Common myeloid progenitor, CD34-positive (primary cell): ENCODE measurements around the gene PARP11.
A peak's percentile ranks its signal among the peaks of the same experiment; 100 is the strongest.

Source experiments
- CTCF ChIA-PET: fragments of 350-600 bp; sonication (Branson Sonifier 250); formaldehyde crosslinking; loops from one replicate; lab custom pipeline; 2021; ENCODE audit warnings: antibody characterized with exemption; lab: Charles Lee
- POLR2A ChIA-PET: fragments of 350-600 bp; sonication (Branson Sonifier 250); formaldehyde crosslinking; loops from one replicate; lab custom pipeline; 2021; ENCODE audit warnings: antibody characterized with exemption; lab: Charles Lee
- DNase-seq, 3 donors: peaks; one replicate each; pipeline versions ENCODE4 v3.0.0 to v3.0.0-alpha.2; 2013
- H3K27ac ChIP-seq, 2 experiments: 1 replicate in 1 of 2; 2 replicates in 1 of 2; pipeline ENCODE4 v1.7.0; 2013; ENCODE audit warnings: inconsistent platforms in 2 of 2, low read length in 2 of 2, mild to moderate bottlenecking in 2 of 2, low read depth in 1 of 2, moderate library complexity in 1 of 2; ENCODE audit not compliant: severe bottlenecking in 2 of 2, insufficient read depth in 1 of 2, poor library complexity in 1 of 2
- H3K27me3 ChIP-seq, 5 experiments: replicated peaks in 2 of 5; 1 replicate in 3 of 5; 2 replicates in 2 of 5; pipeline versions ENCODE4 v1.6.1 to v1.7.0; 2013; ENCODE audit warnings: low read length in 4 of 5, mild to moderate bottlenecking in 2 of 5, moderate library complexity in 2 of 5, inconsistent platforms in 1 of 5; ENCODE audit not compliant: insufficient read depth in 5 of 5, control insufficient read depth in 4 of 5
- H3K36me3 ChIP-seq, 4 experiments: 1 replicate in 2 of 4; 2 replicates in 2 of 4; pipeline versions ENCODE4 v1.6.1 to v1.7.0; 2013; ENCODE audit warnings: low read length in 3 of 4, control low read depth in 1 of 4, mild to moderate bottlenecking in 1 of 4; ENCODE audit not compliant: control insufficient read depth in 4 of 4, insufficient read depth in 4 of 4
- H3K4me1 ChIP-seq, 4 experiments: 1 replicate in 3 of 4; 2 replicates in 1 of 4; pipeline versions ENCODE4 v1.6.1 to v1.7.1; 2013; ENCODE audit warnings: low read length in 3 of 4, mild to moderate bottlenecking in 3 of 4, control low read depth in 1 of 4, inconsistent platforms in 1 of 4, moderate library complexity in 1 of 4; ENCODE audit not compliant: control insufficient read depth in 4 of 4, insufficient read depth in 4 of 4; ENCODE audit errors: control extremely low read depth in 1 of 4
- H3K4me3 ChIP-seq, 7 experiments: 1 replicate in 4 of 7; 2 replicates in 3 of 7; pipeline versions ENCODE4 v1.5.1 to v1.7.0; 2013; ENCODE audit warnings: mild to moderate bottlenecking in 7 of 7, low read length in 6 of 7, moderate library complexity in 6 of 7, inconsistent platforms in 2 of 7, low read depth in 2 of 7, control low read depth in 1 of 7; ENCODE audit not compliant: insufficient read depth in 4 of 7, control insufficient read depth in 1 of 7; ENCODE audit errors: extremely low read depth in 1 of 7
- H3K9me3 ChIP-seq, 5 experiments: 1 replicate in 4 of 5; 2 replicates in 1 of 5; pipeline versions ENCODE4 v1.6.1 to v1.7.1; 2013; ENCODE audit warnings: low read length in 4 of 5, mild to moderate bottlenecking in 2 of 5, inconsistent platforms in 1 of 5, low read depth in 1 of 5, moderate library complexity in 1 of 5; ENCODE audit not compliant: control insufficient read depth in 4 of 5, insufficient read depth in 2 of 5; ENCODE audit errors: control extremely low read depth in 1 of 5
- WGBS: methylation state at CpG from one replicate; pipeline ENCODE4 v1.1.5; 2013; ENCODE audit not compliant: insufficient coverage; 5-methylcytosine and 5-hydroxymethylcytosine counted together

Gene PARP11

DNA sequence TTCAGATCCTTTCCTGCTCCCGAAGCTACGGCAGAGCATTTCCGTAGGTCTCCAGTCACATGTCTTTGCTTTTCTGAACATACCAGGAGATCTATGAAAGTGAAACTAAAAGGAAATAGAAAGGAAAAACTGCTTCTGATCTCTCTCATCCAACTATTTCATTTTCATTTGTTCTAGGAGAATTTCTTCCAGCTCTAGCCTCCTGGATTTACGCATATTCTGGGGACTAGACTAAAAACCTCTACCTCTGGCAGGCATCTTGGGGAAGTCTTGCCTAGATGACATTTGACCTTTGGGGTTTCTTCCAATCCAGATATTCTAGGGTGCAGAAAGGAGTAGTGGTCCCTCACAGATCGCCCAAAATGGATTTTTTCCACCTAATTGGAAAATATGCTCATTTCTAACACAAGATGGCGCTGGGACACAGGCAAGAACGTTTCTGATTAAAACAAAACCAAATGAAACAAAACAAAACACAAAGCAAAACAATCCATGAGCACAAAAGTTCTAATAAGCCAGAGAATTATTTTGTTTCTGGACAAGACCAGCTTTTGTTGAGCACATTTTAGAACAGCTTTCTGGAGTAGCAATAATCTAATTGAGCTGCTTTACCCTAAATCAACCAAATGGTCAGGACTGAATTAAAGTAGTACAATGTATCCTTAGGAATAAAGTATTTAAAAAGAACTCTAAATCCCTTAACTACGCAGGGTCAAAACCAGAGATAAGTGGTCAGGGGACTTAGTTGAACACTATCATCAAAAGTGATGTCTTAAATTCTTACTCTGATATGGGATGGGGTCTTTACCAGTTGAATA lies 12.3 kb upstream of the PARP11 start:
- no peak overlapping the region for H3K27ac ChIP-seq
- H3K9me3 ChIP-seq: no peaks in the 10 kb centered on the region
- peaks cover 0 to 27% (median 13%) of the 10 kb centered on the region in 4 experiments for H3K4me1 ChIP-seq
- H3K4me3 ChIP-seq: peak overlapping the region in 3 of 7 experiments; percentile 38 to 71 (median 45)
- peak; percentile 65 to 81 (median 76) for DNase-seq
- WGBS: 100% methylated on average over 1 of the region's 8 CpGs
- no peaks in the 10 kb centered on the region for H3K36me3 ChIP-seq
- ChIA-PET POLR2A (interaction anchor here (0.7 kb wide), 1 partner anchor 77 kb away, joined by 3 read pairs; no protein-coding TSS in a partner anchor), CTCF (interaction anchor here (0.7 to 14.1 kb wide), 34 partner anchors 9 to 407 kb away, joined by 3 to 212 read pairs (median 5); partner anchors contain the start of genes CCND2 and PARP11)
- H3K27me3 ChIP-seq: no peaks in the 10 kb centered on the region

GRCh38 chr12:3884671-3885070 lies 11.5 kb upstream of the PARP11 start:
- ChIA-PET POLR2A (interaction anchor here (0.6 kb wide), 2 partner anchors 204 to 223 kb away, joined by 3 to 4 read pairs; no protein-coding TSS in a partner anchor), CTCF (interaction anchor here (0.9 to 14.1 kb wide), 25 partner anchors 9 to 404 kb away, joined by 3 to 212 read pairs (median 10); partner anchors contain the start of genes CCND2 and PARP11)
- H3K36me3 ChIP-seq: no peaks in the 10 kb centered on the region
- 94% methylated on average over 4 of the region's 6 CpGs for WGBS
- no peaks in the 10 kb centered on the region for H3K9me3 ChIP-seq
- H3K27ac ChIP-seq: no peak overlapping the region
- H3K27me3 ChIP-seq: no peaks in the 10 kb centered on the region
- H3K4me1 ChIP-seq: peaks cover 0 to 35% (median 20%) of the 10 kb centered on the region in 4 experiments
- peak overlapping the region in 1 of 7 experiments; percentile 71 for H3K4me3 ChIP-seq
- no peak for DNase-seq

DNA sequence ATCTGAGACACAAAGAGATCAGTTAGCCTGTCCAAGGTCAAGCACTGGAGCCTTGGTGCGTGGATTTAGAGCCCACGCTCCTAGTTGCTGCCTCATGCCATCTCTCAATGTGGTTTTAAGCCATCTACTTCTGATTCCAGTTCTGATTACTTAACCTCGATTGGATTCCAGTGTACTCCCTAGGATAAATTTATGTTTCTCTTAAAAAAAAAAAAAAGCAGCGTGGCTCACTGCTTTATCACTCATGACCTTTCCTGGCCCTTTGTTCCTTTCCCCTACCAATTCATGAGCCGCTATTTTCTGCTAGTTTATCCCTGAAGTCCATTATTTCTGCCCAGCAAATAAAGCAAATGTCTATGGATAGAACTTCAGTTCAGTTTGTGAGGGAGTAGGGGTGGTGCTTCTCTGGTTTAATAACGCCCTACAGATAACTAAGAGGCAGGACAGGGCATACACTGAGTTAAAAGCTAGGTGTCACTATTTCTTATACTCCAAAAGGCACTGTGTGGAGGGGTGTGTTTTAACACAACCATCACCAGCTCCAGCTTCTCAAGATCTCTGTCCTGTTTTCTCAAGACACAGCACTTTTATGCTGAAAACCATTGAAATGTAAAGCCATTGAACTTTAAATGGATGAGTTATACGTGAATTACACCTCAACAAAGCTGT lies 9.8 kb upstream of the PARP11 start:
- WGBS: 80% methylated on average over 3 of the region's 7 CpGs
- Histone ChIP-seq H3K27me3 (no peaks in the 10 kb centered on the region), H3K27ac (no peak overlapping the region), H3K36me3 (no peaks in the 10 kb centered on the region), H3K4me3 (no peak overlapping the region), H3K4me1 (peaks cover 0 to 36% (median 20%) of the 10 kb centered on the region in 4 experiments), H3K9me3 (peaks cover 0 to 5% (median 2%) of the 10 kb centered on the region in 5 experiments)
- DNase-seq: peak; percentile 57 to 83 (median 80)
- ChIA-PET CTCF (interaction anchor here (0.7 to 14.1 kb wide), 21 partner anchors 8 to 412 kb away, joined by 3 to 212 read pairs (median 5); partner anchors contain the start of genes CCND2 and PARP11), POLR2A (interaction anchor here (0.6 to 0.9 kb wide), 3 partner anchors 18 to 400 kb away, joined by 3 to 6 read pairs (median 3); no protein-coding TSS in a partner anchor)

DNA sequence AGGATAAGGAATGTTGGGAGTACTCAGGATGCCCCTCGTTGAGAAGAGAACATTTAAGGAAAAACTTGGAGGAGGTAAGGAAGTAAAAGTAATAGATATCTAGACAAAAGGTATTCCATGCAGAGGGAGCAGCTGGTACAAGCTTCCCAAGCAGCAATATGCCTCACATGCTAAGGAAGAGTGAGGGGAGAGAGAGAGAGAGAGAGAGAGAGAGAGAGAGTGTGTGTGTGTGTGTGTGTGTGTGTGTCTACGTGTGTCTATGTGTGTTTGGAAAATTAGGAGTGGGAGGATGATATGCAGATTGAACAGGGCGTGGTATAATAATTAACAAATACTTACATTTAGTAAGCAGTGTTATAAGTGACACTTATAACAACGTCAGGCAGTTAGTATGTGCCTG lies 9.2 kb upstream of the PARP11 start:
- H3K9me3 ChIP-seq: peaks cover 0 to 9% (median 4%) of the 10 kb centered on the region in 5 experiments
- 69% methylated on average over 1 of the region's 4 CpGs for WGBS
- CTCF ChIA-PET: interaction anchor here (0.7 to 14.1 kb wide), 14 partner anchors 16 to 412 kb away, joined by 3 to 212 read pairs (median 8); partner anchors contain the start of gene CCND2
- POLR2A ChIA-PET: interaction anchor here (0.7 kb wide), 1 partner anchor 400 kb away, joined by 3 read pairs; no protein-coding TSS in a partner anchor
- H3K4me1 ChIP-seq: peaks cover 0 to 36% (median 20%) of the 10 kb centered on the region in 4 experiments
- no peak overlapping the region for H3K27ac ChIP-seq
- no peak overlapping the region for H3K4me3 ChIP-seq
- H3K36me3 ChIP-seq: no peaks in the 10 kb centered on the region
- no peaks in the 10 kb centered on the region for H3K27me3 ChIP-seq
- no peak for DNase-seq

DNA sequence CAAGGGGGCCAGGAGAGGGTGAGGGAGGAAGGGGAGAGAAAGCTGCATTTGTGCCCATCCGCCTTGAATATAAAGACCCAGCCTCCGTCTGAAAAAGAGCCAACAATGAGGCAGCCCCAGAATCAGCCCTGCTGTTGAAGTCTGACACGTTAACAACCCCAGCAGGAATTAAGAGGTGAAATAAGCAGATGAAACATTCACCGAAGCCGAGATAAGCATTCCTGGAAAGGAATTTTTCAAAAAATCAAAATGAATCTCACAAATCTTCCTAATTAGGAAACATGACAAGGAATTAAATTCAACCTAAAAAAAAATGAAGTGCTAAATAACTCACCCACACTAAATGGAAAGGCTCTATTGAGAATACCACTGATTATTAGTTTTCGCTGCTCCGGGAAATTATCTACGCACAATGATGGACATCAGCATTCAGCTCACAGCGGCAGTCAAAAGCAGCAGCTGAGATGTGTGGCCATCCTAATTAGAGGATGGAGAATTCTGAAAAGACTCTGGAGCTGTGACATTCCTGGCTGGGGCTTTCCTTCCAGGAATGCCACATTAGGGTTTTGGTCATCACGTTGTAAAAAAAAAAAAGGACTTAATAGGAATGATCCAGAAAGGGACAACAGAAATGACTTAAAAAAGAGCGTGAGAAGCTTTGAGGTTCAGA lies 8.2 kb upstream of the PARP11 start:
- H3K9me3 ChIP-seq: peaks cover 0 to 9% (median 4%) of the 10 kb centered on the region in 5 experiments
- 93% methylated on average over 7 of the region's 11 CpGs for WGBS
- H3K4me3 ChIP-seq: no peak overlapping the region
- no peak overlapping the region for H3K27ac ChIP-seq
- ChIA-PET POLR2A (no interaction called here), CTCF (interaction anchor here (0.7 to 14.1 kb wide), 7 partner anchors 11 to 397 kb away, joined by 3 to 212 read pairs (median 107); partner anchors contain the start of gene CCND2)
- H3K36me3 ChIP-seq: no peaks in the 10 kb centered on the region
- no peak for DNase-seq
- no peaks in the 10 kb centered on the region for H3K27me3 ChIP-seq
- peaks cover 0 to 36% (median 21%) of the 10 kb centered on the region in 4 experiments for H3K4me1 ChIP-seq

DNA sequence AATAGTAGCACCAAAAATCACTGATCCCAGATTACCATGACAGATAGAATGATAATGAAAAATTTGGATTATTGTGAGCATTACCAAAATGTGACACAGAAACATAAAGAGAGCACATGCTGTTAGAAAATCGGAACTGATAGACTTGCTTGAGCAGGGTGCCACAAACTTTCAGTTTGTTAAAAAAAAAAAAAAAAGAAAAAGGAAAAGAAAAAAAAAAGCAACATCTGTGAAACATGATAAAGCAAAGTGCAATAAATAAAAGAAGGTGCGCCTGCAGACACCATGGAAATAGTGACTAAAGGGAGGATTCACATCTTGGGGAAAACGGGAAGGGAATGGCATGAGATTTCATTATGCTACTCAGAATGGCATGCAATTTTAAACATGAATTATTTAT lies 6.6 kb upstream of the PARP11 start:
- H3K9me3 ChIP-seq: peaks cover 0 to 9% (median 4%) of the 10 kb centered on the region in 5 experiments
- ChIA-PET CTCF (interaction anchor here (2.2 kb wide), 1 partner anchor 397 kb away, joined by 8 read pairs; no protein-coding TSS in a partner anchor), POLR2A (no interaction called here)
- no peaks in the 10 kb centered on the region for H3K36me3 ChIP-seq
- H3K27me3 ChIP-seq: no peaks in the 10 kb centered on the region
- peaks cover 0 to 29% (median 15%) of the 10 kb centered on the region in 4 experiments for H3K4me1 ChIP-seq
- 0% methylated on average over 2 of the region's 3 CpGs for WGBS
- H3K27ac ChIP-seq: peak overlapping the region in 1 of 2 experiments; percentile 60
- peak overlapping the region in 1 of 7 experiments; percentile 50 for H3K4me3 ChIP-seq
- peak; percentile 37 to 79 (median 68) for DNase-seq
